ENCODE measurements around the gene RRP36.
"Not testable (repeated sequence)": the region's sequence is repeated elsewhere in the genome, so short reads cannot be mapped to it uniquely, and the experiment has no call there.

The RRP36 gene

GRCh38 chr6:43040542-43041257, 19.3 kb downstream of the RRP36 start:
- no peak overlapping the region for H3K18ac ChIP-seq (ENCODE audit: low read length)
- H3K4ac ChIP-seq (ENCODE audit: low read length) = peak overlapping the region; percentile 37
- DNase-seq (ENCODE audit: low spot score) = no peak
- H2AFZ ChIP-seq (ENCODE audit: low read length) = no peak overlapping the region
- no peak overlapping the region for H2AK5ac ChIP-seq (ENCODE audit: low read depth, low read length)
- H2BK120ac ChIP-seq (ENCODE audit: low read depth, low read length) = no peak overlapping the region
- H2BK5ac ChIP-seq (ENCODE audit: low read length) = peak overlapping the region; percentile 24
- H2BK12ac ChIP-seq (ENCODE audit: low read length) = peak overlapping the region; percentile 41
- no peak overlapping the region for H3K27ac ChIP-seq (replicated peaks; ENCODE audit: low read length)
- H3K27me3 ChIP-seq (ENCODE audit: control insufficient read depth in 3 of 3, insufficient read depth in 3 of 3, low read depth in 1 of 3, low read length in 3 of 3) = no peaks in the 10 kb centered on the region
- H3K9ac ChIP-seq (ENCODE audit: low read depth, low read length, poor library complexity) = no peak overlapping the region
- H4K8ac ChIP-seq (ENCODE audit: low read depth, low read length) = no peak overlapping the region
- H3K4me1 ChIP-seq (ENCODE audit: control insufficient read depth in 2 of 2, insufficient read depth in 1 of 2, low read depth in 1 of 2, low read length in 2 of 2) = peaks cover 0 to under 1% of the 10 kb centered on the region in 2 donors
- no CpG with 5 or more reads among the region's 18 CpGs for WGBS, 2 donors (ENCODE audit: extremely low coverage in 2 of 2, insufficient read length in 2 of 2, insufficient replicate concordance in 1 of 2)
- peak overlapping the region; percentile 94 for H3K23ac ChIP-seq (ENCODE audit: low read depth, low read length, poor library complexity)
- peaks cover 4% of the 10 kb centered on the region for H3K79me1 ChIP-seq (ENCODE audit: low read depth, low read length)
- no peak overlapping the region for H3K4me3 ChIP-seq (ENCODE audit: low read length in 2 of 2)
- peaks cover 0 to 5% of the 10 kb centered on the region in 2 donors for H3K9me3 ChIP-seq (replicated peaks in 1 of 2; ENCODE audit: control insufficient read depth in 2 of 2, insufficient read depth in 1 of 2, low read depth in 1 of 2, low read length in 2 of 2)
- no peak overlapping the region for H2BK15ac ChIP-seq (ENCODE audit: low read length)
- no peak overlapping the region for H3K4me2 ChIP-seq (ENCODE audit: insufficient read depth, low read length, poor library complexity, severe bottlenecking)
- H3K14ac ChIP-seq (ENCODE audit: low read length) = no peak overlapping the region
- H3K36me3 ChIP-seq (replicated peaks in 1 of 2; ENCODE audit: control insufficient read depth in 2 of 2, insufficient read depth in 2 of 2, low read length in 2 of 2) = peaks cover 64 to 86% of the 10 kb centered on the region in 2 donors
- H4K91ac ChIP-seq (ENCODE audit: low read depth, low read length, poor library complexity) = no peak overlapping the region

- not testable (repeated sequence) for H3K4me1 ChIP-seq (ENCODE audit: control insufficient read depth in 2 of 2, insufficient read depth in 1 of 2, low read depth in 1 of 2, low read length in 2 of 2); H3K27me3 ChIP-seq (ENCODE audit: control insufficient read depth in 3 of 3, insufficient read depth in 3 of 3, low read depth in 1 of 3, low read length in 3 of 3); H3K4me2 ChIP-seq (ENCODE audit: insufficient read depth, low read length, poor library complexity, severe bottlenecking); H3K27ac ChIP-seq (replicated peaks; ENCODE audit: low read length); H2BK15ac ChIP-seq (ENCODE audit: low read length); H3K23ac ChIP-seq (ENCODE audit: low read depth, low read length, poor library complexity); DNase-seq (ENCODE audit: low spot score); H2AFZ ChIP-seq (ENCODE audit: low read length); H2AK5ac ChIP-seq (ENCODE audit: low read depth, low read length); H4K8ac ChIP-seq (ENCODE audit: low read depth, low read length); H3K9ac ChIP-seq (ENCODE audit: low read depth, low read length, poor library complexity); H3K18ac ChIP-seq (ENCODE audit: low read length); H3K9me3 ChIP-seq (replicated peaks in 1 of 2; ENCODE audit: control insufficient read depth in 2 of 2, insufficient read depth in 1 of 2, low read depth in 1 of 2, low read length in 2 of 2); H4K91ac ChIP-seq (ENCODE audit: low read depth, low read length, poor library complexity); H2BK12ac ChIP-seq (ENCODE audit: low read length); H3K79me1 ChIP-seq (ENCODE audit: low read depth, low read length); H3K4ac ChIP-seq (ENCODE audit: low read length); H2BK5ac ChIP-seq (ENCODE audit: low read length); H2BK120ac ChIP-seq (ENCODE audit: low read depth, low read length); H3K14ac ChIP-seq (ENCODE audit: low read length); H3K4me3 ChIP-seq (ENCODE audit: low read length in 2 of 2)
- H3K36me3 ChIP-seq (replicated peaks in 1 of 2; ENCODE audit: control insufficient read depth in 2 of 2, insufficient read depth in 2 of 2, low read length in 2 of 2) = peaks cover 66 to 89% of the 10 kb centered on the region in 2 donors
- WGBS, 2 donors (ENCODE audit: extremely low coverage in 2 of 2, insufficient read length in 2 of 2, insufficient replicate concordance in 1 of 2) = no CpG with 5 or more reads among the region's 8 CpGs
Observed at GRCh38 chr6:43041475-43041874, 20.1 kb downstream of the RRP36 start.

- no peak overlapping the region for H2AFZ ChIP-seq (ENCODE audit: low read length)
- no peak overlapping the region for H3K27ac ChIP-seq (replicated peaks; ENCODE audit: low read length)
- no peak overlapping the region for H2BK5ac ChIP-seq (ENCODE audit: low read length)
- H3K27me3 ChIP-seq (ENCODE audit: control insufficient read depth in 3 of 3, insufficient read depth in 3 of 3, low read depth in 1 of 3, low read length in 3 of 3) = no peaks in the 10 kb centered on the region
- no peak overlapping the region for H2BK120ac ChIP-seq (ENCODE audit: low read depth, low read length)
- H3K4ac ChIP-seq (ENCODE audit: low read length) = no peak overlapping the region
- peak overlapping the region; percentile 24 for H3K18ac ChIP-seq (ENCODE audit: low read length)
- H3K23ac ChIP-seq (ENCODE audit: low read depth, low read length, poor library complexity) = no peak overlapping the region
- no peaks in the 10 kb centered on the region for H3K4me1 ChIP-seq (ENCODE audit: control insufficient read depth in 2 of 2, insufficient read depth in 1 of 2, low read depth in 1 of 2, low read length in 2 of 2)
- no peak overlapping the region for H3K9ac ChIP-seq (ENCODE audit: low read depth, low read length, poor library complexity)
- no CpG with 5 or more reads among the region's 9 CpGs for WGBS, 2 donors (ENCODE audit: extremely low coverage in 2 of 2, insufficient read length in 2 of 2, insufficient replicate concordance in 1 of 2)
- H3K4me3 ChIP-seq (ENCODE audit: low read length in 2 of 2) = no peak overlapping the region
- no peak overlapping the region for H3K14ac ChIP-seq (ENCODE audit: low read length)
- H4K91ac ChIP-seq (ENCODE audit: low read depth, low read length, poor library complexity) = no peak overlapping the region
- no peak for DNase-seq (ENCODE audit: low spot score)
- H2AK5ac ChIP-seq (ENCODE audit: low read depth, low read length) = no peak overlapping the region
- H3K4me2 ChIP-seq (ENCODE audit: insufficient read depth, low read length, poor library complexity, severe bottlenecking) = no peak overlapping the region
- H3K79me1 ChIP-seq (ENCODE audit: low read depth, low read length) = no peaks in the 10 kb centered on the region
- peaks cover 0 to 5% of the 10 kb centered on the region in 2 donors for H3K9me3 ChIP-seq (replicated peaks in 1 of 2; ENCODE audit: control insufficient read depth in 2 of 2, insufficient read depth in 1 of 2, low read depth in 1 of 2, low read length in 2 of 2)
- H2BK12ac ChIP-seq (ENCODE audit: low read length) = no peak overlapping the region
- H2BK15ac ChIP-seq (ENCODE audit: low read length) = no peak overlapping the region
- H3K36me3 ChIP-seq (replicated peaks in 1 of 2; ENCODE audit: control insufficient read depth in 2 of 2, insufficient read depth in 2 of 2, low read length in 2 of 2) = peaks cover 61 to 89% of the 10 kb centered on the region in 2 donors
- H4K8ac ChIP-seq (ENCODE audit: low read depth, low read length) = no peak overlapping the region
Observed at GRCh38 chr6:43043310-43043709, 21.9 kb downstream of the RRP36 start.

GRCh38 chr6:43045371-43045930, 24.0 kb downstream of the RRP36 start:
- no peak overlapping the region for H3K4me3 ChIP-seq (ENCODE audit: low read length in 2 of 2)
- WGBS, 2 donors (ENCODE audit: extremely low coverage in 2 of 2, insufficient read length in 2 of 2, insufficient replicate concordance in 1 of 2) = no CpG with 5 or more reads among the region's 11 CpGs
- H2BK5ac ChIP-seq (ENCODE audit: low read length) = no peak overlapping the region
- no peak overlapping the region for H3K18ac ChIP-seq (ENCODE audit: low read length)
- peaks cover 57 to 88% of the 10 kb centered on the region in 2 donors for H3K36me3 ChIP-seq (replicated peaks in 1 of 2; ENCODE audit: control insufficient read depth in 2 of 2, insufficient read depth in 2 of 2, low read length in 2 of 2)
- no peak for DNase-seq (ENCODE audit: low spot score)
- H4K8ac ChIP-seq (ENCODE audit: low read depth, low read length) = no peak overlapping the region
- no peak overlapping the region for H3K27ac ChIP-seq (replicated peaks; ENCODE audit: low read length)
- no peak overlapping the region for H3K4me2 ChIP-seq (ENCODE audit: insufficient read depth, low read length, poor library complexity, severe bottlenecking)
- H2AK5ac ChIP-seq (ENCODE audit: low read depth, low read length) = no peak overlapping the region
- H3K79me1 ChIP-seq (ENCODE audit: low read depth, low read length) = no peaks in the 10 kb centered on the region
- no peak overlapping the region for H3K4ac ChIP-seq (ENCODE audit: low read length)
- no peak overlapping the region for H3K9ac ChIP-seq (ENCODE audit: low read depth, low read length, poor library complexity)
- peak overlapping the region; percentile 19 for H2BK12ac ChIP-seq (ENCODE audit: low read length)
- no peak overlapping the region for H3K14ac ChIP-seq (ENCODE audit: low read length)
- H3K27me3 ChIP-seq (ENCODE audit: control insufficient read depth in 3 of 3, insufficient read depth in 3 of 3, low read depth in 1 of 3, low read length in 3 of 3) = no peaks in the 10 kb centered on the region
- no peak overlapping the region for H2AFZ ChIP-seq (ENCODE audit: low read length)
- no peak overlapping the region for H2BK15ac ChIP-seq (ENCODE audit: low read length)
- no peak overlapping the region for H3K23ac ChIP-seq (ENCODE audit: low read depth, low read length, poor library complexity)
- H2BK120ac ChIP-seq (ENCODE audit: low read depth, low read length) = no peak overlapping the region
- H4K91ac ChIP-seq (ENCODE audit: low read depth, low read length, poor library complexity) = no peak overlapping the region
- H3K9me3 ChIP-seq (replicated peaks in 1 of 2; ENCODE audit: control insufficient read depth in 2 of 2, insufficient read depth in 1 of 2, low read depth in 1 of 2, low read length in 2 of 2) = peaks cover 0 to 5% of the 10 kb centered on the region in 2 donors
- H3K4me1 ChIP-seq (ENCODE audit: control insufficient read depth in 2 of 2, insufficient read depth in 1 of 2, low read depth in 1 of 2, low read length in 2 of 2) = no peaks in the 10 kb centered on the region
